AG10803 (cell line): ENCODE measurements around the gene TMBIM6.
A peak's percentile ranks its signal among the peaks of the same experiment; 100 is the strongest.

Source experiments
- DNase-seq: peaks from one replicate; pipeline ENCODE4 v3.0.0; 2010; ENCODE audit warnings: low read depth
- H3K4me3 ChIP-seq: 2 replicates; pipeline ENCODE4 v1.5.1; 2011; ENCODE audit warnings: mild to moderate bottlenecking, low read length, control low read depth
- CTCF ChIP-seq: conservative IDR thresholded peaks from 2 replicates; pipeline ENCODE4 v1.5.1; 2011; ENCODE audit warnings: mild to moderate bottlenecking, low read length, control low read depth, inconsistent platforms

The TMBIM6 gene

GRCh38 chr12:49748800-49749199 is 7.4 kb downstream of the TMBIM6 start:
- no peak for DNase-seq
- H3K4me3 ChIP-seq, result no peak overlapping the region
- TF ChIP-seq CTCF, result no peak

GRCh38 chr12:49750027-49750995 is 9.0 kb downstream of the TMBIM6 start:
- DNase-seq, result peak; percentile 86
- 0 out of 2 replicates have a peak, but pooled peaks have one; percentile 6 for TF ChIP-seq CTCF

GRCh38 chr12:49750996-49751393 is 9.6 kb downstream of the TMBIM6 start:
- no peak overlapping the region for H3K4me3 ChIP-seq
- no peak for DNase-seq
- TF ChIP-seq CTCF, result no peak

More at GRCh38 chr12:49750027-49750995, 9.0 kb downstream of the TMBIM6 start:
- H3K4me3 ChIP-seq, result no peak overlapping the region

- no peak overlapping the region for H3K4me3 ChIP-seq
- TF ChIP-seq CTCF, result no peak
- no peak for DNase-seq
Observed at GRCh38 chr12:49761677-49762467, 20.5 kb downstream of the TMBIM6 start.

- no peak overlapping the region for H3K4me3 ChIP-seq
- no peak for TF ChIP-seq CTCF
- no peak for DNase-seq
Observed at GRCh38 chr12:49762468-49762847, 21.1 kb downstream of the TMBIM6 start.

- peak; percentile 71 for TF ChIP-seq CTCF
- no peak overlapping the region for H3K4me3 ChIP-seq
- peak; percentile 40 for DNase-seq
Observed at GRCh38 chr12:49763006-49763591, 21.7 kb downstream of the TMBIM6 start.
